ENCODE measurements around the gene RPS3.

The RPS3 gene

GRCh38 chr11:75413864-75414263 lies 14.5 kb downstream of the RPS3 start:
- no peak for DNase-seq (ENCODE audit: low read depth)

- DNase-seq (ENCODE audit: low read depth) = no peak
Measured at GRCh38 chr11:75420224-75421034, 21.1 kb downstream of the RPS3 start.

- no peak for DNase-seq (ENCODE audit: low read depth)
Measured at GRCh38 chr11:75421035-75421602, 21.8 kb downstream of the RPS3 start.

GRCh38 chr11:75421902-75422247 lies 22.6 kb downstream of the RPS3 start:
- no peak for DNase-seq (ENCODE audit: low read depth)

- no peak for DNase-seq (ENCODE audit: low read depth)
Measured at GRCh38 chr11:75422248-75423231, 23.2 kb downstream of the RPS3 start.

GRCh38 chr11:75423721-75424120 lies 24.4 kb downstream of the RPS3 start:
- no peak for DNase-seq (ENCODE audit: low read depth)

GRCh38 chr11:75424396-75424795 lies 25.1 kb downstream of the RPS3 start:
- DNase-seq (ENCODE audit: low read depth) = no peak

- no peak for DNase-seq (ENCODE audit: low read depth)
Measured at GRCh38 chr11:75425422-75425821, 26.1 kb downstream of the RPS3 start.

GRCh38 chr11:75426720-75427086 lies 27.4 kb downstream of the RPS3 start:
- no peak for DNase-seq (ENCODE audit: low read depth)

GRCh38 chr11:75427181-75427580 lies 27.9 kb downstream of the RPS3 start:
- no peak for DNase-seq (ENCODE audit: low read depth)

- DNase-seq (ENCODE audit: low read depth) = peak; percentile 30
Measured at GRCh38 chr11:75428281-75428724, 29.0 kb downstream of the RPS3 start.

- no peak for DNase-seq (ENCODE audit: low read depth)
Measured at GRCh38 chr11:75428989-75429640, 29.8 kb downstream of the RPS3 start.

- no peak for DNase-seq (ENCODE audit: low read depth)
Measured at GRCh38 chr11:75429641-75429901, 30.3 kb downstream of the RPS3 start.

GRCh38 chr11:75429902-75430713 lies 30.8 kb downstream of the RPS3 start:
- DNase-seq (ENCODE audit: low read depth) = peak; percentile 51

GRCh38 chr11:75430714-75431532 lies 31.6 kb downstream of the RPS3 start:
- no peak for DNase-seq (ENCODE audit: low read depth)

GRCh38 chr11:75431533-75432525 lies 32.5 kb downstream of the RPS3 start:
- no peak for DNase-seq (ENCODE audit: low read depth)

GRCh38 chr11:75432911-75433321 lies 33.6 kb downstream of the RPS3 start, which contains the start of gene KLHL35:
Gene KLHL35 (minus strand): TSS chr11:75433203. CDS start chr11:75430629, 2,574 bp downstream.
- DNase-seq (ENCODE audit: low read depth) = no peak

- DNase-seq (ENCODE audit: low read depth) = no peak
Measured at GRCh38 chr11:75433443-75433842, 34.1 kb downstream of the RPS3 start.

- no peak for DNase-seq (ENCODE audit: low read depth)
Measured at GRCh38 chr11:75434051-75434450, 34.7 kb downstream of the RPS3 start.

All from stimulated activated CD8-positive, alpha-beta memory T cell treated with anti-CD3 and anti-CD28 coated beads, Interleukin-12 subunit alpha, Interleukin-12 subunit beta, amount 100 ng/mL, for 4 hours (primary cell).